Thoracic aorta (tissue), 2 donors: ENCODE measurements around the gene KMT2E. TPM values are rescaled to one million over a fixed set of nuclear protein-coding genes. Genes with fewer than 3 reads are reported as not detected.

ENCODE experiments used
- ATAC-seq: fragments of 150-250 bp; one replicate; pipeline ENCODE4 v1.8.0; 2017; ENCODE audit warnings: low read depth; ENCODE audit not compliant: insufficient number of reproducible peaks, low FRiP score
- DNase-seq: peaks from one replicate; pipeline ENCODE4 v3.0.0-alpha.2; 2020; ENCODE audit warnings: low spot score
- H3K27ac ChIP-seq, 2 donors: fragments of 200-600 bp; sonication (generic); 1 replicate in 1 of 2; 2 replicates in 1 of 2; pipeline ENCODE4 v1.5.1; 2016; ENCODE audit warnings: mild to moderate bottlenecking in 2 of 2, moderate library complexity in 2 of 2
- H3K27me3 ChIP-seq: fragments of 200-600 bp; sonication (generic); replicated peaks from 2 replicates; pipeline ENCODE4 v1.6.0; 2016; ENCODE audit warnings: mild to moderate bottlenecking; ENCODE audit not compliant: insufficient read depth
- H3K36me3 ChIP-seq: fragments of 200-600 bp; sonication (generic); one replicate; pipeline ENCODE4 v1.5.1; 2016
- H3K4me1 ChIP-seq, 2 donors: fragments of 200-600 bp; sonication (generic); 1 replicate in 1 of 2; 2 replicates in 1 of 2; pipeline versions ENCODE4 v1.5.1 to v1.6.0; 2016; ENCODE audit warnings: low read depth in 2 of 2, mild to moderate bottlenecking in 1 of 2; ENCODE audit not compliant: control insufficient read depth in 1 of 2
- H3K4me3 ChIP-seq: fragments of 200-600 bp; sonication (generic); 2 replicates; pipeline ENCODE4 v1.5.1; 2016; ENCODE audit warnings: mild to moderate bottlenecking
- H3K9me3 ChIP-seq: fragments of 200-600 bp; sonication (generic); 2 replicates; pipeline ENCODE4 v1.5.1; 2016
- total RNA-seq, 2 donors: library from RNA; depleted of rRNA; stranded (reverse); fragments of >200 nt; gene quantifications; one replicate each; pipeline versions ENCODE4 v1.1.0 to v1.2.3, GENCODE V29; 2016
- TF ChIP-seq, protein P1 (sequence below): fragments of 200-600 bp; sonication (generic); IDR thresholded peaks from one replicate; pipeline ENCODE4 v1.5.1; 2019; ENCODE audit warnings: antibody characterized with exemption

KMT2E gene
- total RNA-seq, 2 donors from 2014 or later: 139 to 140 TPM

DNA sequence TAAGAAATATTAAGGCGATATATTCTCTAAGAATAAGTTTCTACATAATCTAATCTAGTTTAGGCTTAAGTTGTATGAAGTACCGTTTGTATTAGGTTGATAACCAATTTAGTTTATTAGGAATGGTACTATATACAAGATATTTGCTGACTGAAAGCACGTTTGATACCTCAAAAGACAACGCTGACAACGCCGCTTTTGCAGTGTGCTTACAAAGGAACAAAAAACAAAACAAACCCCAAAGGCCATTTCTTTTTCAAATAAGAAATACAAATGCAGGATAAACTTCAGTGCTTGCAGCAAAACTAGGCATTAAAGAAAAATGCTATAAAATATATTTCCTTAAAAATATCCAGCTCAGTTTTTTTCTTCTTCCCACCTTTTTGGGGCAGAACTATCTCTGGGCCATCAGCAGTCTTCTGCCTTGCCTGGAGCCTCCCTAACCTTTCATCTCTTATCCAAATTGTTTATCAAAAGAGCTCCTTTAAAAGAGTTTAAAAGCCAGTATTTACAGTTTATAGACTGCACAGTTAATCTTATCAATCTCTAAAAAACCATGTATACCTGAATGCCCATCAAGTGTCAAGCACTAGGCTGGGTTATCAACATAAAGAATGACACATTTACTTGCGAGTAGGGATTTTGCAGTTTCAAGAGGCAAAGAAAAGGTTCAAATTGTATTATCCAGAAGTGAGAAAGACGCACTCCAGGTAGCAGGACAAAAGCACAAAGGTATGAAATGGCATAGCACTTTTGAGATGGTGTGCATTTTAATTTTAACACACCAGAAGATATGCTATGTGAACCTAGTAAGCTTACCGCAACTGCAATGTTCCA is 4.1 kb upstream of the KMT2E start:
- Histone ChIP-seq H3K4me1 (peaks cover 45 to 47% of the 10 kb centered on the region in 2 donors), H3K4me3 (peak overlapping the region; percentile 99), H3K27me3 (no peaks in the 10 kb centered on the region), H3K36me3 (no peaks in the 10 kb centered on the region), H3K27ac (peak overlapping the region; percentile 99 to 100), H3K9me3 (no peaks in the 10 kb centered on the region)
- ATAC-seq (no peak), DNase-seq (no peak)
- TF ChIP-seq, protein P1, sequence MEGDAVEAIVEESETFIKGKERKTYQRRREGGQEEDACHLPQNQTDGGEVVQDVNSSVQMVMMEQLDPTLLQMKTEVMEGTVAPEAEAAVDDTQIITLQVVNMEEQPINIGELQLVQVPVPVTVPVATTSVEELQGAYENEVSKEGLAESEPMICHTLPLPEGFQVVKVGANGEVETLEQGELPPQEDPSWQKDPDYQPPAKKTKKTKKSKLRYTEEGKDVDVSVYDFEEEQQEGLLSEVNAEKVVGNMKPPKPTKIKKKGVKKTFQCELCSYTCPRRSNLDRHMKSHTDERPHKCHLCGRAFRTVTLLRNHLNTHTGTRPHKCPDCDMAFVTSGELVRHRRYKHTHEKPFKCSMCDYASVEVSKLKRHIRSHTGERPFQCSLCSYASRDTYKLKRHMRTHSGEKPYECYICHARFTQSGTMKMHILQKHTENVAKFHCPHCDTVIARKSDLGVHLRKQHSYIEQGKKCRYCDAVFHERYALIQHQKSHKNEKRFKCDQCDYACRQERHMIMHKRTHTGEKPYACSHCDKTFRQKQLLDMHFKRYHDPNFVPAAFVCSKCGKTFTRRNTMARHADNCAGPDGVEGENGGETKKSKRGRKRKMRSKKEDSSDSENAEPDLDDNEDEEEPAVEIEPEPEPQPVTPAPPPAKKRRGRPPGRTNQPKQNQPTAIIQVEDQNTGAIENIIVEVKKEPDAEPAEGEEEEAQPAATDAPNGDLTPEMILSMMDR: no peak

DNA sequence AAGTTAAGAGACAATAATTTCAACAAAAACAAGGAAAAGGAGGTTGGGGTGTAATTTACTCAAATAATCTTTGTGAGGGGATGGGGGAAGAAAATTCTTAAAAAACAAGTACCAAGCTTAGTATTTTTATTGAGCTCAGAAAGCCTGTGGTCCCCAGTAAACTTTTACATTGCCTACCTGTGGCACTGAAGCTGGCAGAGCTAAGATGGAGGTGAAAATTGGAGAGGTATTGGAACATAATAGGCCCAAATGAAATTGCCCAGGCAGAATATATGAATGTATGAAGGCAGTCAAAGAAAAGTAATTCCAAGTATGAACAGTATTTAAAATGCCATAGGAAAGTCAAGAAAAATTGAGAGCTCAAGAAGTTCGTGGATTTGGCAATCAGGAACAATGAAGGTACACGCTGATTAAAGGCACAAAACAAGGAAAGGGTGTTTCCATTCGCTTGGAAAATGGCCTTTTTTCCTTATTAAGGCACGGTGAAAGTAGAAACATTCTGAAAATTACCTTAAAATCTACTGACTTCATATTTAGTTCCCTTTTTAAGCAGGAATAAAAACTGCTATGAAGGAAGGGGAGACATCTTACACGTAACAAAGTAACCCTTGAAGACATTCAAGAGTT is 3.4 kb upstream of the KMT2E start:
- no peaks in the 10 kb centered on the region for H3K27me3 ChIP-seq
- H3K4me1 ChIP-seq: peaks cover 39 to 41% of the 10 kb centered on the region in 2 donors
- ATAC-seq: no peak

DNA sequence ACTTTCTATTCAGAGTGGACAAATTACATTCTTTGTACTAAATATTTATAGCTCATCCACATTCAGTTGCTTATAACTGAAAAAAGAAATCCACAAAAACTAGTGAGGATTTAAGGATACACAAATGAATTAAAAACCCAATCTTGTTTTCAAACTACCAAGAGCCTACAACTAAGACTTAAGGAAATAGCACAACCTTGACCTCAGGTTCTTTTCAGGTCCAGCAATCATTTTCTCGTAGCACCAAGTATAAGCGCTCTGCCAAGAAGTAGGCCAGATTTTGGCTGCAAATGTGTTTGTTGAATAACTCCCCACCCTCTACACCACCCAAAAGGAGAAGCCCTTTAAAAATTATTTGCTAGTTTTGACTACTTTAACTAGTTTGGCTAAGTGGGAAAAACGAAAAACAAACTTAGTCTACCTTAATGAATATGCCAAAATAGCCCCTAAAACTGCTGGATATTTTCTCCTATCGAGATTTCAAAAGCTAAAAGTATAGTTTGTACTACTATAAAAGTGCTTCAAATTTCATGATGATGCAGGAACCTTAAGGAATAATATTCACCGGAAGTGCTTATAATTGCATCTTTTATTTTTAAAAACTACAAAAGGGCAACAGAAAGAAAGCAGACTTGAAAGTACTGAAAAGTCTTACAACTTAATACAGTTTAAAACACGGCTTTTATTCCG is 2.7 kb upstream of the KMT2E start:
- Histone ChIP-seq H3K27ac (peak overlapping the region; percentile 99 to 100), H3K4me1 (peaks cover 33 to 37% of the 10 kb centered on the region in 2 donors), H3K9me3 (no peaks in the 10 kb centered on the region), H3K4me3 (peak overlapping the region; percentile 99), H3K27me3 (no peaks in the 10 kb centered on the region), H3K36me3 (no peaks in the 10 kb centered on the region)
- DNase-seq: no peak
- ATAC-seq: no peak
- TF ChIP-seq, protein P1: no peak

More for the DNA sequence above, 3.4 kb upstream of the KMT2E start:
- H3K9me3 ChIP-seq: no peaks in the 10 kb centered on the region
- no peak for DNase-seq
- H3K27ac ChIP-seq: peak overlapping the region; percentile 99 to 100
- TF ChIP-seq, protein P1: no peak
- peak overlapping the region; percentile 99 for H3K4me3 ChIP-seq
- no peaks in the 10 kb centered on the region for H3K36me3 ChIP-seq

DNA sequence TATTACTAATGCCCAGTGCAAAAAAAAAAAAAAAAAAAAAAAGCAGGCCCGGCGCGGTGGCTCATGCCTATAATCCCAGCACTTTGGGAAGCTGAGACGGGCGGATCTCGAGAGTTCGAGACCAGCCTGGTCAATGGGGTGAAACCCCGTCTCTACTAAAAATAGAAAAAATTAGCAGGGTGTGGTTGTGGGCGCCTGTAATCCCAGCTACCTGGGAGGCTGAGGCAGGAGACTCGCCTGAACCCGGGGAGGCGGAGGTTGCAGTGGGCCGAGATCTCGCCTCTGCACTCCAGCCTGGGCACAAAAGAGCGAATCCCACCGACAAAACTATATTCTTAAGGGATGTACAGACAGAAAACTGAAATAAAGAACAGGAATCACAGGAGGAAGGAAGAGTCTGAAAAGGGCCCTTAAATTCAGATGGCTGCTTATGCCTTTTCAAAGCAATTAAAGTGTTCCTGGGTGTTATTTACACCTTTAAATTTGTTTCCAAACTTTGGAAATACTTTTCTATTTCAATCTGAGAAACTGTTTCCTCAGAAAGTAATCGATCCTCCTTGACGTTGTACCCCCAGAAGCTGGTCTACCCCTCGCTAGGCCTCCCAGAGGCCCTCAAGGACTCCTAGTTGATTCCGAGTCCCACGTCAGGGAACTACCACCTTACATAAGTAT is 2.0 kb upstream of the KMT2E start:
- Histone ChIP-seq H3K9me3 (no peaks in the 10 kb centered on the region), H3K27me3 (no peaks in the 10 kb centered on the region), H3K27ac (peak overlapping the region; percentile 99 to 100), H3K36me3 (no peaks in the 10 kb centered on the region), H3K4me1 (peaks cover 27 to 31% of the 10 kb centered on the region in 2 donors), H3K4me3 (peak overlapping the region; percentile 99)
- no peak for DNase-seq
- TF ChIP-seq, protein P1: no peak
- peak; percentile 1 for ATAC-seq
